ENCODE data around the gene AGPAT2.

AGPAT2 gene

GRCh38 chr9:136671646-136672430 lies 15.4 kb downstream of the AGPAT2 start (continued):
- TF ChIP-seq GLI2 (tag by site-specific recombination; IDR thresholded peaks at IDR 0.05; ENCODE audit: borderline replicate concordance, low read depth) (no peak), ZNF629 (tag by site-specific recombination; IDR thresholded peaks at IDR 0.05) (no peak), PRDM4 (tag by site-specific recombination; IDR thresholded peaks at IDR 0.05) (no peak), ZNF121 (tag by site-specific recombination; IDR thresholded peaks at IDR 0.05) (no peak), ZBTB1 (tag by site-specific recombination; IDR thresholded peaks at IDR 0.05) (no peak), ZNF175 (tag by site-specific recombination; IDR thresholded peaks at IDR 0.05) (no peak), ZNF140 (tag by site-specific recombination; IDR thresholded peaks at IDR 0.05) (no peak), ZBTB49 (tag by site-specific recombination; IDR thresholded peaks at IDR 0.05; ENCODE audit: low read depth) (no peak), ZNF174 (tag by site-specific recombination; IDR thresholded peaks at IDR 0.05) (no peak), ZNF792 (tag by site-specific recombination; IDR thresholded peaks at IDR 0.05) (no peak), ZNF394 (tag by site-specific recombination; IDR thresholded peaks at IDR 0.05; ENCODE audit: borderline replicate concordance) (no peak), ZBTB21 (tag by site-specific recombination; IDR thresholded peaks at IDR 0.05) (no peak), ZBTB26 (tag by site-specific recombination; optimal IDR thresholded peaks at IDR 0.05) (no peak)
- TF ChIP-seq, protein P1, sequence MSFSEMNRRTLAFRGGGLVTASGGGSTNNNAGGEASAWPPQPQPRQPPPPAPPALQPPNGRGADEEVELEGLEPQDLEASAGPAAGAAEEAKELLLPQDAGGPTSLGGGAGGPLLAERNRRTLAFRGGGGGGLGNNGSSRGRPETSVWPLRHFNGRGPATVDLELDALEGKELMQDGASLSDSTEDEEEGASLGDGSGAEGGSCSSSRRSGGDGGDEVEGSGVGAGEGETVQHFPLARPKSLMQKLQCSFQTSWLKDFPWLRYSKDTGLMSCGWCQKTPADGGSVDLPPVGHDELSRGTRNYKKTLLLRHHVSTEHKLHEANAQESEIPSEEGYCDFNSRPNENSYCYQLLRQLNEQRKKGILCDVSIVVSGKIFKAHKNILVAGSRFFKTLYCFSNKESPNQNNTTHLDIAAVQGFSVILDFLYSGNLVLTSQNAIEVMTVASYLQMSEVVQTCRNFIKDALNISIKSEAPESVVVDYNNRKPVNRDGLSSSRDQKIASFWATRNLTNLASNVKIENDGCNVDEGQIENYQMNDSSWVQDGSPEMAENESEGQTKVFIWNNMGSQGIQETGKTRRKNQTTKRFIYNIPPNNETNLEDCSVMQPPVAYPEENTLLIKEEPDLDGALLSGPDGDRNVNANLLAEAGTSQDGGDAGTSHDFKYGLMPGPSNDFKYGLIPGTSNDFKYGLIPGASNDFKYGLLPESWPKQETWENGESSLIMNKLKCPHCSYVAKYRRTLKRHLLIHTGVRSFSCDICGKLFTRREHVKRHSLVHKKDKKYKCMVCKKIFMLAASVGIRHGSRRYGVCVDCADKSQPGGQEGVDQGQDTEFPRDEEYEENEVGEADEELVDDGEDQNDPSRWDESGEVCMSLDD (tag by site-specific recombination; IDR thresholded peaks at IDR 0.05), result peak; percentile 58; the same call in 1 of the 2 replicates
- TF ChIP-seq, protein P2, sequence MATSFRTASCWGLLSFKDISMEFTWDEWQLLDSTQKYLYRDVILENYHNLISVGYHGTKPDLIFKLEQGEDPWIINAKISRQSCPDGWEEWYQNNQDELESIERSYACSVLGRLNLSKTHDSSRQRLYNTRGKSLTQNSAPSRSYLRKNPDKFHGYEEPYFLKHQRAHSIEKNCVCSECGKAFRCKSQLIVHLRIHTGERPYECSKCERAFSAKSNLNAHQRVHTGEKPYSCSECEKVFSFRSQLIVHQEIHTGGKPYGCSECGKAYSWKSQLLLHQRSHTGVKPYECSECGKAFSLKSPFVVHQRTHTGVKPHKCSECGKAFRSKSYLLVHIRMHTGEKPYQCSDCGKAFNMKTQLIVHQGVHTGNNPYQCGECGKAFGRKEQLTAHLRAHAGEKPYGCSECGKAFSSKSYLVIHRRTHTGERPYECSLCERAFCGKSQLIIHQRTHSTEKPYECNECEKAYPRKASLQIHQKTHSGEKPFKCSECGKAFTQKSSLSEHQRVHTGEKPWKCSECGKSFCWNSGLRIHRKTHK (tag by site-specific recombination; IDR thresholded peaks at IDR 0.05), result no peak
- TF ChIP-seq, protein P3, sequence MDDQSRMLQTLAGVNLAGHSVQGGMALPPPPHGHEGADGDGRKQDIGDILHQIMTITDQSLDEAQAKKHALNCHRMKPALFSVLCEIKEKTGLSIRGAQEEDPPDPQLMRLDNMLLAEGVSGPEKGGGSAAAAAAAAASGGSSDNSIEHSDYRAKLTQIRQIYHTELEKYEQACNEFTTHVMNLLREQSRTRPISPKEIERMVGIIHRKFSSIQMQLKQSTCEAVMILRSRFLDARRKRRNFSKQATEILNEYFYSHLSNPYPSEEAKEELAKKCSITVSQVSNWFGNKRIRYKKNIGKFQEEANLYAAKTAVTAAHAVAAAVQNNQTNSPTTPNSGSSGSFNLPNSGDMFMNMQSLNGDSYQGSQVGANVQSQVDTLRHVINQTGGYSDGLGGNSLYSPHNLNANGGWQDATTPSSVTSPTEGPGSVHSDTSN (CRISPR knock-in tag; IDR thresholded peaks at IDR 0.05), result no peak
